ENCODE results near the gene FLNA.

The FLNA gene

GRCh38 chrX:154333837-154334271 lies 40.6 kb downstream of the FLNA start:
- Histone ChIP-seq H3K56ac (ENCODE audit: low read length) (no peak overlapping the region), H3K18ac (ENCODE audit: low read length) (no peak overlapping the region), H3K27me3 (ENCODE audit: insufficient read depth, low read length, poor library complexity) (no peaks in the 10 kb centered on the region), H3K27ac (ENCODE audit: low read depth, low read length) (no peak overlapping the region), H2AK5ac (ENCODE audit: low read length) (no peak overlapping the region), H4K8ac (ENCODE audit: low read depth, low read length) (no peak overlapping the region), H2BK15ac (replicated peaks; ENCODE audit: low read depth) (no peak overlapping the region), H3K4me3 (ENCODE audit: low read length) (no peak overlapping the region), H2BK120ac (ENCODE audit: low read depth, low read length) (no peak overlapping the region), H3K36me3 (ENCODE audit: control insufficient read depth, insufficient read depth, low read length) (no peaks in the 10 kb centered on the region), H3K79me1 (ENCODE audit: low read length) (no peaks in the 10 kb centered on the region), H3K79me2 (ENCODE audit: control insufficient read depth, insufficient read depth, low read length) (no peaks in the 10 kb centered on the region), H2BK5ac (ENCODE audit: low read length) (no peak overlapping the region), H3K9ac (ENCODE audit: low read length) (no peak overlapping the region), H3K4me2 (ENCODE audit: low read length) (no peak overlapping the region), H3K23ac (ENCODE audit: low read length) (no peak overlapping the region), H3K4ac (ENCODE audit: low read depth, low read length) (no peak overlapping the region), H3K4me1 (ENCODE audit: control insufficient read depth, low read depth, low read length) (no peaks in the 10 kb centered on the region), H4K5ac (ENCODE audit: low read length) (no peak overlapping the region)
- DNase-seq = no peak
- WGBS (ENCODE audit: extremely low coverage, insufficient coverage, low lambda C conversion rate) = no CpG with 5 or more reads among the region's 6 CpGs

GRCh38 chrX:154333116-154333515 lies 41.3 kb downstream of the FLNA start:
- Histone ChIP-seq H3K36me3 (ENCODE audit: control insufficient read depth, insufficient read depth, low read length) (no peaks in the 10 kb centered on the region), H3K79me1 (ENCODE audit: low read length) (no peaks in the 10 kb centered on the region), H3K56ac (ENCODE audit: low read length) (no peak overlapping the region), H4K8ac (ENCODE audit: low read depth, low read length) (no peak overlapping the region), H3K79me2 (ENCODE audit: control insufficient read depth, insufficient read depth, low read length) (no peaks in the 10 kb centered on the region), H2BK120ac (ENCODE audit: low read depth, low read length) (no peak overlapping the region), H3K4ac (ENCODE audit: low read depth, low read length) (no peak overlapping the region), H2AK5ac (ENCODE audit: low read length) (no peak overlapping the region), H2BK15ac (replicated peaks; ENCODE audit: low read depth) (no peak overlapping the region), H3K18ac (ENCODE audit: low read length) (no peak overlapping the region), H4K5ac (ENCODE audit: low read length) (no peak overlapping the region), H3K27ac (ENCODE audit: low read depth, low read length) (no peak overlapping the region), H2BK5ac (ENCODE audit: low read length) (no peak overlapping the region), H3K4me1 (ENCODE audit: control insufficient read depth, low read depth, low read length) (no peaks in the 10 kb centered on the region), H3K4me3 (ENCODE audit: low read length) (no peak overlapping the region), H3K27me3 (ENCODE audit: insufficient read depth, low read length, poor library complexity) (no peaks in the 10 kb centered on the region), H3K23ac (ENCODE audit: low read length) (no peak overlapping the region), H3K9ac (ENCODE audit: low read length) (no peak overlapping the region), H3K4me2 (ENCODE audit: low read length) (no peak overlapping the region)
- WGBS (ENCODE audit: extremely low coverage, insufficient coverage, low lambda C conversion rate) = no CpG with 5 or more reads among the region's 9 CpGs
- DNase-seq = no peak

GRCh38 chrX:154332561-154332960 lies 41.9 kb downstream of the FLNA start:
- no CpG with 5 or more reads among the region's 29 CpGs for WGBS (ENCODE audit: extremely low coverage, insufficient coverage, low lambda C conversion rate)
- Histone ChIP-seq H3K18ac (ENCODE audit: low read length) (no peak overlapping the region), H3K56ac (ENCODE audit: low read length) (no peak overlapping the region), H2BK5ac (ENCODE audit: low read length) (no peak overlapping the region), H3K27ac (ENCODE audit: low read depth, low read length) (no peak overlapping the region), H3K36me3 (ENCODE audit: control insufficient read depth, insufficient read depth, low read length) (no peaks in the 10 kb centered on the region), H3K9ac (ENCODE audit: low read length) (no peak overlapping the region), H2BK15ac (replicated peaks; ENCODE audit: low read depth) (no peak overlapping the region), H3K4me3 (ENCODE audit: low read length) (no peak overlapping the region), H3K4me1 (ENCODE audit: control insufficient read depth, low read depth, low read length) (no peaks in the 10 kb centered on the region), H3K27me3 (ENCODE audit: insufficient read depth, low read length, poor library complexity) (no peaks in the 10 kb centered on the region), H2BK120ac (ENCODE audit: low read depth, low read length) (no peak overlapping the region), H3K23ac (ENCODE audit: low read length) (no peak overlapping the region), H3K4me2 (ENCODE audit: low read length) (no peak overlapping the region), H4K8ac (ENCODE audit: low read depth, low read length) (no peak overlapping the region), H3K79me2 (ENCODE audit: control insufficient read depth, insufficient read depth, low read length) (no peaks in the 10 kb centered on the region), H4K5ac (ENCODE audit: low read length) (no peak overlapping the region), H3K79me1 (ENCODE audit: low read length) (no peaks in the 10 kb centered on the region), H2AK5ac (ENCODE audit: low read length) (no peak overlapping the region), H3K4ac (ENCODE audit: low read depth, low read length) (no peak overlapping the region)
- no peak for DNase-seq

GRCh38 chrX:154329294-154329693 lies 45.1 kb downstream of the FLNA start:
- Histone ChIP-seq H3K4ac (ENCODE audit: low read depth, low read length) (no peak overlapping the region), H3K36me3 (ENCODE audit: control insufficient read depth, insufficient read depth, low read length) (no peaks in the 10 kb centered on the region), H4K8ac (ENCODE audit: low read depth, low read length) (no peak overlapping the region), H3K79me2 (ENCODE audit: control insufficient read depth, insufficient read depth, low read length) (no peaks in the 10 kb centered on the region), H4K5ac (ENCODE audit: low read length) (no peak overlapping the region), H3K56ac (ENCODE audit: low read length) (no peak overlapping the region), H2BK15ac (replicated peaks; ENCODE audit: low read depth) (no peak overlapping the region), H2BK5ac (ENCODE audit: low read length) (no peak overlapping the region), H3K27ac (ENCODE audit: low read depth, low read length) (no peak overlapping the region), H3K9ac (ENCODE audit: low read length) (no peak overlapping the region), H2AK5ac (ENCODE audit: low read length) (no peak overlapping the region), H3K27me3 (ENCODE audit: insufficient read depth, low read length, poor library complexity) (no peaks in the 10 kb centered on the region), H3K4me1 (ENCODE audit: control insufficient read depth, low read depth, low read length) (no peaks in the 10 kb centered on the region), H3K4me2 (ENCODE audit: low read length) (no peak overlapping the region), H3K79me1 (ENCODE audit: low read length) (no peaks in the 10 kb centered on the region), H3K18ac (ENCODE audit: low read length) (no peak overlapping the region), H3K4me3 (ENCODE audit: low read length) (no peak overlapping the region), H2BK120ac (ENCODE audit: low read depth, low read length) (no peak overlapping the region), H3K23ac (ENCODE audit: low read length) (no peak overlapping the region)
- no CpG with 5 or more reads among the region's 10 CpGs for WGBS (ENCODE audit: extremely low coverage, insufficient coverage, low lambda C conversion rate)
- no peak for DNase-seq

- Histone ChIP-seq H2BK120ac (ENCODE audit: low read depth, low read length) (no peak overlapping the region), H3K79me1 (ENCODE audit: low read length) (no peaks in the 10 kb centered on the region), H2BK15ac (replicated peaks; ENCODE audit: low read depth) (no peak overlapping the region), H3K4me2 (ENCODE audit: low read length) (no peak overlapping the region), H3K4ac (ENCODE audit: low read depth, low read length) (no peak overlapping the region), H3K4me1 (ENCODE audit: control insufficient read depth, low read depth, low read length) (no peaks in the 10 kb centered on the region), H4K8ac (ENCODE audit: low read depth, low read length) (no peak overlapping the region), H3K23ac (ENCODE audit: low read length) (no peak overlapping the region), H3K4me3 (ENCODE audit: low read length) (no peak overlapping the region), H3K27ac (ENCODE audit: low read depth, low read length) (no peak overlapping the region), H3K79me2 (ENCODE audit: control insufficient read depth, insufficient read depth, low read length) (no peaks in the 10 kb centered on the region), H3K27me3 (ENCODE audit: insufficient read depth, low read length, poor library complexity) (no peaks in the 10 kb centered on the region), H3K36me3 (ENCODE audit: control insufficient read depth, insufficient read depth, low read length) (no peaks in the 10 kb centered on the region), H2AK5ac (ENCODE audit: low read length) (no peak overlapping the region), H2BK5ac (ENCODE audit: low read length) (no peak overlapping the region), H4K5ac (ENCODE audit: low read length) (no peak overlapping the region), H3K18ac (ENCODE audit: low read length) (no peak overlapping the region), H3K9ac (ENCODE audit: low read length) (no peak overlapping the region), H3K56ac (ENCODE audit: low read length) (no peak overlapping the region)
- WGBS (ENCODE audit: extremely low coverage, insufficient coverage, low lambda C conversion rate) = no CpG with 5 or more reads among the region's 5 CpGs
- DNase-seq = no peak
These were observed 45.8 kb downstream of the FLNA start for GRCh38 chrX:154328646-154329045.

- Histone ChIP-seq H3K23ac (ENCODE audit: low read length) (no peak overlapping the region), H3K18ac (ENCODE audit: low read length) (no peak overlapping the region), H3K4me1 (ENCODE audit: control insufficient read depth, low read depth, low read length) (no peaks in the 10 kb centered on the region), H3K4ac (ENCODE audit: low read depth, low read length) (no peak overlapping the region), H3K4me3 (ENCODE audit: low read length) (no peak overlapping the region), H3K79me1 (ENCODE audit: low read length) (no peaks in the 10 kb centered on the region), H3K4me2 (ENCODE audit: low read length) (no peak overlapping the region), H2BK120ac (ENCODE audit: low read depth, low read length) (no peak overlapping the region), H4K8ac (ENCODE audit: low read depth, low read length) (no peak overlapping the region), H2BK5ac (ENCODE audit: low read length) (no peak overlapping the region), H3K36me3 (ENCODE audit: control insufficient read depth, insufficient read depth, low read length) (no peaks in the 10 kb centered on the region), H3K9ac (ENCODE audit: low read length) (no peak overlapping the region), H3K79me2 (ENCODE audit: control insufficient read depth, insufficient read depth, low read length) (no peaks in the 10 kb centered on the region), H3K27me3 (ENCODE audit: insufficient read depth, low read length, poor library complexity) (no peaks in the 10 kb centered on the region), H2AK5ac (ENCODE audit: low read length) (no peak overlapping the region), H3K27ac (ENCODE audit: low read depth, low read length) (no peak overlapping the region), H3K56ac (ENCODE audit: low read length) (no peak overlapping the region), H4K5ac (ENCODE audit: low read length) (no peak overlapping the region), H2BK15ac (replicated peaks; ENCODE audit: low read depth) (no peak overlapping the region)
- no CpG with 5 or more reads among the region's 11 CpGs for WGBS (ENCODE audit: extremely low coverage, insufficient coverage, low lambda C conversion rate)
- DNase-seq = no peak
These were observed 47.2 kb downstream of the FLNA start for GRCh38 chrX:154327038-154327820.

All from mesendoderm (in vitro differentiated cells).